HG02970 (cell line): ENCODE measurements around the gene SAA2.
"Not testable (repeated sequence)": the region's sequence is repeated elsewhere in the genome, so short reads cannot be mapped to it uniquely, and the experiment has no call there.

Experiments used
- ATAC-seq: cut with Tn5 transposase; IDR thresholded peaks from one replicate; pipeline ENCODE4 v1.9.1; 2021; ENCODE audit warnings: mild to moderate bottlenecking, moderate library complexity, moderate number of reproducible peaks; ENCODE audit not compliant: unreplicated experiment, low FRiP score

SAA2 gene

DNA sequence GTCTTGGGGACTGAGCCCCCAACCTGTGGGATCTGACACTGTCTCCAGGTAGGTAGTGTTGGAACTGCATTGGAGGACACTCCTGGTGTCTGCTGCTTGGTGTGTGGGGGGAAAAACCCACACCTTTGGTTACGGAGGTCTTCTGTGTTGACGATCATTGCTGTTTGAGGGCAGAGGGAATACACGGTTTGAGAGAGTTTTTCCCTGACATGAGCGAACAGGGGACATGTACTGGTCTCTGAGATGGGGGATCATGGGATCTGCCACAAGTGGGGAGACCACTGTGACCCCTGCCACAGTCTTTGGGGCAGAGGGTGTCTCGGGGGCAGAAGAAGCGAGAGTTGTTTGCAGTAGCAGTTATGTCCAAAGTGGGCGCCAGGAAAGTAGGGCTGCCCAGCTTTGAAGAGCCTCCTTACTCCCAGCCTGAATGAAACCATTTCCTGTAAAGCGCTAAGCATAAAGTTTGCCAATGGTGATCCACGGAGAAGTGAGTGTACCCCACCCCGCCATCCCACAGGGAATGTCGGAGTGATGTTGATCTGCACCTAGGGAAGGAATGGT, 5.4 kb upstream of the SAA2 start:
- ATAC-seq: no peak

DNA sequence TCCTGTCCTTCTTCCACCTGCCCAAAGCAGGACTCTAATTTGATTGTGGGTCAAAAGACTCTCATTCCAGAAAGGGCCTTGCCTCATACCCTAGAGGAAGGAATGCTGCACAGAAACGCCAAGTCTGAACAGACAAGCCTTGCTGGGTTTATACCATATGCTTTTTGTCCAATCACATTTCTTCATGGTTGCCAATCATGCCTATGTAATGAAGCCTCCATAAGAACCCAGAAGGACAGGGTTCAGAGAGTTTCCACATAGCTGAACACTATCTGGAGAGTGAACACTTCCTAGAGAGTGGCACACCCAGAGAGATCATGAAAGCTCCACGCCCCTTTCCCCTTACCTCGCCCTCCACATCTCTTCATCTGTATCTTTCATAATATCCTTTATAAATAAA, 4.8 kb upstream of the SAA2 start:
- ATAC-seq: no peak

GRCh38 chr11:18247191-18247581, 1.3 kb downstream of the SAA2 start:
- ATAC-seq: not testable (repeated sequence)

GRCh38 chr11:18246379-18247190, 1.9 kb downstream of the SAA2 start:
- peak; percentile 65 for ATAC-seq

DNA sequence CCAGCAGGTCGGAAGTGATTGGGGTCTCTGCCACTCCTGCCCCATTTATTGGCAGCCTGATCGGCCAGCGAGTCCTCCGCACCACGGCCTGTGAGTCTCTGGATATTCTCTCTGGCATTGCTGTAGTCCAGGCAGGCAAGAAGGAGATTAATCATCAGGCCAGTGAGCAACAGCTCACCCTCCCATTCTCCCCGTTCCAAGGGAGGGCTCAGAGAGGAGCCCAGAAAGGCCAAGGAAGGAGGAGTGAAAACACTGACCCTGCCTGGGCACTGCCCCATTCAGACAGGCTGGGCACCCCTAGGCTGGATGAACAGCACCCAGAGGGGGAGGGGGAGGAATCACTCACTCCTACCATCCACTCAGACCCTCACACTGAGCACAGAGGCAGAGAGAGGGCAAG, 3.1 kb downstream of the SAA2 start:
- ATAC-seq: no peak

DNA sequence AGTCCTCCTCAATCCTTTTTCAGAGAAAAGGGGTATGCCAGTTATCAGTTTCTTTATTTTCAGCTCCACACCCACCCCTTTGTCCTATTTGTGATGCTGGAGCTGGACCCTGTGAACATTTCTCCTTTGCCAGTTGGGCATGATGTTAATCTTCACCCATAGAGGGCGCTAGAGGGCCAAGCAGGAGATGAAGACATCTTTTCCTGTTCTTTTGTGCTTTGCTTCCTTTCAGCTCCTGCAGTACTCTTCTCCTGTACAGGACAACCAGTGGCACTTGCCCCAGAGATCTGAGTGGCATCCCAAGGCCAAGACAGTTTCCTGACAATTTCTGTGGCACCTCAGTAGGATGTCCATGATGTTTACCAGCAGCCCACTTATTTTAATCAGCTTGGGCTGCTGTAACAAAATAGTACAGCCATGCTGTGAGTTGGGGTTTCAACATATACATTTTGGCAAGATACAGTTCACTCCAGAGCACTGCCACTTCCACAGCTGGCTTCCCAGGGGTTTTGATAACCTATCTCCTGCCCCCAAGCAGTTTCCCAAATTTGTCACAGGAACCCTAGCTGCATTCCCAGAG, 4.6 kb downstream of the SAA2 start:
- no peak for ATAC-seq

DNA sequence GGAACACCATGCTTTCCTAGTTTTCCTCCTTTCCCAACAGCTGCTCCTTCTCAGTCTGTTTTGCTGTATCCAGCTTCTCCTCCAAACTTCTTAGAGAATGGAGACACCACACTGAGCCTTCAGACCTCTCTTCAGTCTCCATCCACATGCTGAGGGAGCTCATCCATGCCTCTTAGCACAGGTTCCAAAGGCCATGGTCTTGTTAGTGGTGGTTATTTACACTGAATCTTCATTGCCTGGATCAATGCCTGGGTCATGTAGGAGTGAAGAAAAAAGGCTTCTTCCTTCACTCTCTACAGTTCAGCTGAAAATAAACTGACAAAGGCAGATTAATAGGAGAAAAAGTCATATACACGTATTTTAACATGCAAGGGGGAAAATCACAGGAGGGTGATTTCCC, 8.8 kb downstream of the SAA2 start:
- ATAC-seq: no peak

- no peak for ATAC-seq
These were observed 11.7 kb downstream of the SAA2 start, which contains the start of gene SAA4 for GRCh38 chr11:18236664-18237356. Gene SAA4, minus strand, starts transcription at chr11:18236802. Its CDS starts 876 bp downstream, at chr11:18235926.

GRCh38 chr11:18235394-18236334, 12.8 kb downstream of the SAA2 start:
- no peak for ATAC-seq

DNA sequence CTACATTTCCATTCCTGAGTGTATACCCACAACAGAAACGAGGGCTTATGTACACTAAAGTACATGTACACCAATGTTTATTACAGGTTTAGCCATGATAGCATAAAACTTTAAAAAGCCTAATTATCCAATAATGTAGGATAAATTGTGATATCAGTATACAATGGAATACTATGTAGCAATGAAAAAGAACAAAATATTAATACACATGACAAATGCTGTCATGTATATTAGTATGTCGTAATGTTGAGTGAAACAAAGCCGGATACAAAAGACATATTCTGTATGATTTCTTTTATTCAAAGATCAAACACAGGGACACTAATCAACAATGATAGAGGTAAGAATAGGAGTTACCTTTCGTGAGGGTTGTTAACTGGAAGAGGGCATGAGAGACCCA, 14.6 kb downstream of the SAA2 start:
- no peak for ATAC-seq

GRCh38 chr11:18230859-18231258, 17.6 kb downstream of the SAA2 start:
- ATAC-seq: no peak

GRCh38 chr11:18229501-18229900, 19.0 kb downstream of the SAA2 start:
- ATAC-seq: peak; percentile 90

- ATAC-seq: no peak
These were observed 22.6 kb downstream of the SAA2 start for GRCh38 chr11:18225913-18226312.

DNA sequence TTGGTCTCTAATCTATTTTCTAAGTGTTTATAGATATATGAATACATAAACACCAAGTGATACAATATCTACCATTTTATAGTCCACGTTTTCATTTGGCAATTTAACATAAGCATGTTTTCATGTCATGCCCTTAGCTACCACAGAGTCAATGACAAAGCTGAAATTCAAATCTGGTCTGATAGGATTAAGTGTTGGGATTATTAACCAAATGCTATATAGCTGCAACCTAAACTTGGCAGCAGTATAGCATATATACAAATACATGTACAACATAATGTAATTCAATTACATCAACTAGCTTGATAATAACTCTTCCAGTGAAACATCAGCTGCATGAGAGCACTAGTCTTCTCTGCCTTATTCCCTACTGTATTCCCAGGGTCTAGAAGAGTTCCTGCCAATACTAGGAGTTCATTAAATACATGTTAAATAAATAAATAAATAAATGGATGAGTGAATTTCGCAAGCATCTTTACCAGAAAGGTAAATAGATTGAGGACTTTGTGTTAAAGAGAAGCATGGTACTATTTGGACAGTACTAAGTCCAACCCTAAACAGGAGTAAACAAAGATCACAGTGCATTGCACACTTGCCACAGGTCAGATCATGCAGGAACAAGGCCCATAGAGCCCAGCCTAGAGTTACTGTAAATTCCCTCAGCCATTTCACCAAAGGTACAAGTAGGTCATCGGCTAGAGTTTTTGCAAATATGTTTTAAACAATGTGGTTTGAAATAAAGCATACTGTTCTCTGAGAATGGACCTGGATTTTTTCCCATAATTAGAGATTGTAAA, 24.7 kb downstream of the SAA2 start:
- no peak for ATAC-seq

GRCh38 chr11:18222814-18223421, 25.6 kb downstream of the SAA2 start:
- ATAC-seq: no peak

GRCh38 chr11:18221274-18221876, 27.1 kb downstream of the SAA2 start:
- no peak for ATAC-seq

GRCh38 chr11:18209058-18209457, 39.4 kb downstream of the SAA2 start:
- no peak for ATAC-seq

GRCh38 chr11:18204771-18205170, 43.7 kb downstream of the SAA2 start:
- ATAC-seq: no peak

GRCh38 chr11:18204220-18204619, 44.2 kb downstream of the SAA2 start:
- no peak for ATAC-seq
